Activated naive CD8-positive, alpha-beta T cell treated with anti-CD3 and anti-CD28 coated beads, Interleukin-2, amount 50 U/mL, for 16 hours (primary cell): Measurements from ENCODE around the gene POFUT1.

Experiments used
- DNase-seq: peaks from one replicate; pipeline ENCODE4 v3.0.0-alpha.2; 2020; ENCODE audit warnings: low read depth, low spot score

POFUT1 gene

GRCh38 chr20:32206760-32207625 is 687 bp upstream of the POFUT1 start:
- no peak for DNase-seq

GRCh38 chr20:32208499-32209154 is 947 bp downstream of the POFUT1 start:
- no peak for DNase-seq

GRCh38 chr20:32209850-32210605 is 2.3 kb downstream of the POFUT1 start:
- no peak for DNase-seq

- no peak for DNase-seq
Observed at GRCh38 chr20:32213870-32214269, 6.2 kb downstream of the POFUT1 start.

GRCh38 chr20:32215147-32215546 is 7.5 kb downstream of the POFUT1 start:
- no peak for DNase-seq

- no peak for DNase-seq
Observed at GRCh38 chr20:32215729-32216128, 8.0 kb downstream of the POFUT1 start.

GRCh38 chr20:32216179-32217142 is 8.8 kb downstream of the POFUT1 start:
- DNase-seq: no peak

GRCh38 chr20:32218156-32218900 is 10.6 kb downstream of the POFUT1 start:
- DNase-seq: no peak

GRCh38 chr20:32224463-32224862 is 16.8 kb downstream of the POFUT1 start:
- no peak for DNase-seq

- DNase-seq: no peak
Observed at GRCh38 chr20:32226391-32226790, 18.7 kb downstream of the POFUT1 start.

GRCh38 chr20:32227306-32227705 is 19.6 kb downstream of the POFUT1 start:
- no peak for DNase-seq

GRCh38 chr20:32227744-32228688 is 20.3 kb downstream of the POFUT1 start:
- no peak for DNase-seq

- no peak for DNase-seq
Observed at GRCh38 chr20:32229251-32229747, 21.6 kb downstream of the POFUT1 start.

- DNase-seq: no peak
Observed at GRCh38 chr20:32230707-32231106, 23.0 kb downstream of the POFUT1 start.

GRCh38 chr20:32231245-32231644 is 23.6 kb downstream of the POFUT1 start:
- DNase-seq: no peak

GRCh38 chr20:32231847-32232246 is 24.2 kb downstream of the POFUT1 start:
- DNase-seq: no peak

- no peak for DNase-seq
Observed at GRCh38 chr20:32232326-32232886, 24.7 kb downstream of the POFUT1 start.

- no peak for DNase-seq
Observed at GRCh38 chr20:32233286-32233685, 25.6 kb downstream of the POFUT1 start.
